ENCODE results near the gene CBX5.
A peak's percentile ranks its signal among the peaks of the same experiment; 100 is the strongest.
"Not testable (repeated sequence)": the region's sequence is repeated elsewhere in the genome, so short reads cannot be mapped to it uniquely, and the experiment has no call there.

The CBX5 gene

DNA sequence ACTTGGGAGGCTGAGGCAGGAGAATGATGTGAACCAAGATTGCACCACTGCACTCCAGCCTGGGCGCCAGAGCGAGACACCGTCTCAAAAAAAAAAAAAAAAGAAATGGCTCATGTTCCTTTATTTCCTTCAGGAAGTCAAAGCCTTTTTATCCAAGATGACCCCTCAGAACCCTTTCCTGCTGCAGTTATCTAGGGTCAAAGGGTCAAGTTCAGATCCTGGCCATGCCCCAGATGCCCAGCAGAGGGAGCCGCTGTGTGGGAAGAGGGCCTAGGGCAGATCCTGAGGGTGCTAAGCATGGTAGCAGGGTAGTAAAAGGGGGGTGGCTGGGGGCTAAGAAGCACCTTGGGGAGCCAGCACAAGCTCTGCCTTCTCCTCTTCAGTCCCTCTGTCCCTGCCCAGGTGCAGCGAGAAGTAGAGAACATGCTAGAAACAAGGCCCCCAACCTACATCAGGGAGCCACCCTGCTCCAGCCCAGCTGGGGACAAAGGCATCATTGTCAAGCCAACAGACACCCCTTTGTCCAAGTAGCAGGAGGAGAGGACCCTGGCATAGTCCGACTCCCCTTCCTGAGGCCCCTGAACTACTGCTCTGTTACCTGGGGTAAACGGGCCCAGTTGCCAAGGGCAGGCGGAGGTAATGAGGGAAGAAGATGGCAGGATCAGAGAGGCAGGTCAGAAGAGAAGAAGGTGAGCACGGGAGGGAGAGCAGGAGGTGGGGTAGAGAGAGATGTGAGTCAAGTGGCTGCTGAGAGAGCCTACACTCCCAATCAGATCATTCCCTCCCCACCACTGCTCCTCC, 14.4 kb upstream of the CBX5 start:
- peak; percentile 60 for DNase-seq

DNA sequence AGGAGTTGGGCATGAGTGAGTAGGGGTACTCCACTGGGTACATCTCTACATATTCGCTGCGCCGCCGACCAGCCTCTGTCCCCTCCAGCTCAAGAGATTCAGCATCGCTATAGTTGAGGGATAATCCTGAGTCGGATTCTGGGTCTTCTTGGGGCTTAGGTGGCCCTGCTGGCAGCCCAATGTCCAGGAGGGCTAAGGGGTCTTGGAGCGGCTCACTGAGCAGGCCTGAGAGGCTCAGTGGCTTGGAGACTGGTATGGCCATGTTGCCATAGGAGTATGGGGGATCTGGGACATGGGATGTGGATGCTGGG, 13.0 kb upstream of the CBX5 start:
- no peak for DNase-seq

DNA sequence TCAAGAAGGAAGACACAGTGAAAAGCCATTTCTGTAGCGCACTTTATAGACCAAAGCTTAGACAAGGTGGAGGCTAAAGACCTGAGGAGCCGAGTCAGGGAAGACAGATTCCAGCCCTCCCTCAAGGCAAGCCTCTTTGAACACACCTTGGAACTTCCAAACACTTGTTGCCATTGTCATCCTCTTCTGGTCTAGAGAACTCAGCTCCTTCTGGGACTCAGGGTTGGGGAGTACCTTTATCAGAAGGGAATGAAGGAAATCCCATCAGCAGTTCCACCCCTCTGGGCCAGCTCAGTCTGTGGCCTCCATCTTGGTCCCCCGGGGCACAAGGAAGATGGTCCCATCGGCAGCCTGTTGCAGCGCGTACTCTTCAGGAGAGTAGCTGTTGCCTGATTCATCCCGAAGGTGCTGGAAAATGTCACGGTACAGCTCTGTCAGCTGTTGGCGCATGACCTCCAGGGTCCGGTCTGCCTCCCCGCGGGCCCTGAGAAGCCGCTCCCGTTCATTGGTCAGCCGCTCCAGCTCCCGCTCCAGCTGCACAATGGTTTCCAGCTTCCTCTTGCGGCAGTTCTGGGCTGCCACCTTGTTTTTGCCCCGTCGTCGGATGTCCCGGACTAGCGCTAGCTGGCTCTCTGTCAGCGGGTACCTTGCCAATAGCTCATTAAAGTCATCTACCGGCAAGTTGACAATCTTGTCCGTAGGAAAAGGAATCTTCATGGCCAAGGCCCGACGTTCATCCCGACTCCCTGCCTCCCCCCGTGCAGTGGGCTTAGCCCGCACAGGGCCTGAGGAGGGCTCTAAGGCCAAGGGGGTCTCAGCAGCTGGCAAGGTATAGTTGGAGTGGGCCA, 12.4 kb upstream of the CBX5 start:
- no peak for DNase-seq

- no peak for DNase-seq
Measured at GRCh38 chr12:54287261-54288157, 7.6 kb upstream of the CBX5 start.

GRCh38 chr12:54286042-54287030, 6.4 kb upstream of the CBX5 start:
- DNase-seq, result no peak

DNA sequence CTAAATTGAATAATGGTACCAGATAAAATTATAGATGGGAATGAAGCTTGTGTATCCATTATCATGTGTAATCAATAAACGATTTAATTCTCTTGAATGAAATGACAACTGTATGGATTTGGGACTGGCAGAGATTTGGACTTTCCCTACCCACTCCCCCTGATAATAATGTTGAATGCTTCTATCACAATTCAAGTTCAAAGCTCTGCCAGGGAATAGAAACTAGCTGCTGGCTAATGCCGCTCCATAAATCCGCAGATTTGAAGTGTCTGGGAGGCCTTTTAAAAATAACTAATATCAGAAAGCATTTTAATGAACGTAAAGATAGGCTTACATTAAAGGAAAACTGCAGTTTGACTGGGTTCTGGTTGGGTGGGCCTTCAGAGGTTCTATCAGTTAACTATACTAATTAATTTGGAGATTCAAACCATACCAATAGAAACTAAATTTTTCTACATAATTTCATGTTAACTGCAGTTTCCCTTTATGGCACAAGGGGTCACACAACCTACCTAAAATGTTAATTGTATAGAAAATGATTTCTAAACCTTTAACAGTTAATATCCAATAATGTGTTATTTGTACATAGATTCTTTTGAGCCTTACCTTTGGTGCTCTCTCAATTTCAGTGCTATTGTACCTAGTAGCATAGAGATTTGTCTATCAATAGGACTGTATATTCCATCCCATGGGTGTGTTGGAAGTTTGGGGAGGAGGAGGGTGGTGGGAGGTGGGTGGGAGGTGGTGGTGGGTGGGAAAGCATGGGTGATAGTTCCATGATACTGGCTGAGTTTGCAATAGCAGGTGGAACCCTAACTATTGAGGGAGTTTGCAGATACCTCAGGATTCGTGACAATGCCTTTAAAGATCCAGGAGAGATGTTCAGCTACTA, 5.5 kb upstream of the CBX5 start:
- no peak for DNase-seq

DNA sequence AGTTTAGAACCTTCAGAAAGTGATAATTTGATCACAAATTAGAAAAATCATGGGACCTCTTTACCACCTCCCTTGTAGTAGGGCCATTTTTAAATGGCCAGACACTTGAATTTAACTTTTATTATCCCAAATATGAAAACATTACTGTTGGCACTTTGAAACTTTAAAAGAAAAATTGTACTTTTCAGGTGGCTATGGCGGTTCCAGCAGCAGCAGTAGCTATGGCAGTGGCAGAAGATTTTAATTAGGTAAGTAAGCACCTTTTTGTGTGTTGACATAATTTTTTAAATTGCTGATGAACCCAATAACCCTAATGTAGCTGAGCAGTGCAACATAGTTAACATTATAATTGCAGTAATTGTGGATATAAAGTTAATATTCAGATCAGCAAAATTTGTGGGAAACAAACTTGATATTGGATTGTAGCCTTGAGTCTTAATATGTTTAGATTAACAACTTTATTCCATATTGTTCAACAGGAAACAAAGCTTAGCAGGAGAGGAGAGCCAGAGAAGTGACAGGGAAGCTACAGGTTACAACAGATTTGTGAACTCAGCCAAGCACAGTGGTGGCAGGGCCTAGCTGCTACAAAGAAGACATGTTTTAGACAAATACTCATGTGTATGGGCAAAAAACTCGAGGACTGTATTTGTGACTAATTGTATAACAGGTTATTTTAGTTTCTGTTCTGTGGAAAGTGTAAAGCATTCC, 4.3 kb upstream of the CBX5 start:
- DNase-seq, result not testable (repeated sequence)

GRCh38 chr12:54282949-54283593, 3.1 kb upstream of the CBX5 start:
- no peak for DNase-seq

DNA sequence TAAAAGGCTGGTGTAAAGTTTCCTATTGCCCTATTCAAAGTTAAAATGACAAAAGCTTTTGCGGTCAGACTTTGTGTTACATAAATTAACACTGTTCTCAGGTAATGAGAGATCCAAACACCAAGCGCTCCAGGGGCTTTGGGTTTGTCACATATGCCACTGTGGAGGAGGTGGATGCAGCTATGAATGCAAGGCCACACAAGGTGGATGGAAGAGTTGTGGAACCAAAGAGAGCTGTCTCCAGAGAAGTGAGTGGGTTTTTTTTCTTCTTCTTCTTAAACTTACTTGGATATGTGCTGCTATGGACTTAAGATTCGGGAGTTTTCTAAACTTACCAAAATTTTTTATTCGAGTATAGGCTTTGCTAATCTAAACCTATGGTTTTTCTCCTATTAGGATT, 1.8 kb upstream of the CBX5 start:
- DNase-seq, result not testable (repeated sequence)

- not testable (repeated sequence) for DNase-seq
Measured at GRCh38 chr12:54281261-54281638, 1.3 kb upstream of the CBX5 start.

GRCh38 chr12:54280468-54281260, 742 bp upstream of the CBX5 start, which contains the start of gene HNRNPA1:
HNRNPA1 (plus strand) TSS chr12:54280726; CDS start chr12:54280808, 82 bp downstream.
- peak; percentile 100 for DNase-seq

GRCh38 chr12:54279227-54279631, 693 bp downstream of the CBX5 start:
- no peak for DNase-seq

- no peak for DNase-seq
Measured at GRCh38 chr12:54277823-54278276, 2.1 kb downstream of the CBX5 start.

DNA sequence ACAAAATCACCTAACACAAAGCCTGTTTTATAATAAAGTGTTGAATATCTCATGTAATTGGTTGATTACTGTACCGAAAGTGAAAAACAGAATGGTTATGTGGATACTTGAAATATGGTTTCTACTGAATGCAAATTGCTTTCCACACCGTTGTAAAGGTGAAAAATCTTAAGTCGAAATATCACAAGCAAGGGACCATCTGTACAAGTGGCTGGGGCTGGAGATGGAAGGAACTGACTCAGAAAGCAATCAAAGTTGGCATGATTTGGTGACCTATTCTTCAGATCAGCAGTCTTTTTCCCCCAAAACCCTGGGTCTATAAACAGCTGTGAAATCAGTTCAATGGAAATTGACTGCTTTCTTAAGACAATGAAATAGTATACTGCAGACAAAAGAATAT, 3.6 kb downstream of the CBX5 start:
- no peak for DNase-seq

DNA sequence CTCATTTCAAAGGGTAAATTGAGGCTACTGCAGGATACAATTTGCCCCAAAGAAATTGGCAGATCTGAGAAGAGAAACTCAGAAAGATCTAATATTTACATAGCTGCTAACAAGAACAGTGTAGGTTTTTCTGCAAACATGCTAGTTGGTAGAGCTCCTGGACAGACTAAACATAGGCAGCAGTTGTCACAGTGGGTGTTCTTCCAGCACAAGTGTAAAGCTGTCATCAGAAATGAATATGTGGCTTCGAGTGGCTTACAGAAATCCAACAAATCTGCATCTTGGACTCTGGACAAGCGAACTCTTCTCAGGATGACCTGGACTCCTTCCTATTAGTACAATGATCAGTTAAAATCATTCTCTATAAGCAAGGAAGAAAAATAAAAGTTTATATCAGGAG, 5.9 kb downstream of the CBX5 start:
- no peak for DNase-seq

DNA sequence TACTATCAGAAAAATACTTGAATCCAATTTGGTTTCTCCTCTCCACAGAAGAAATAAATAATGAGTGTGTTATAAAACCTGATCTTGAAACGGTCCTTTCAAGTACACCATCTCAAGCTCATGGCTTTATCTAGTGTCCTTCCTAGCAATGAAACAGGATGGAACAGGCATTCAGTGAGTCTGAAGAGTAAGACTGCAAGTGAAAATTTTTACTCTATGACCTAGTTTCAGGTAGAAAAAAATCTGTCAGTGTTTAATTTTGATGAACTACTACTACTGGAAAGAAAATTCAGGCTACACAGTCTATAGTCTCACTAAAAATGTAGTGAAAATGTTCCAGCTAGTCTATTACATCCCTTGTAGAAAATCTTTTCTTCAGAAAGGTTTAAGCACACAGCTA, 7.7 kb downstream of the CBX5 start:
- DNase-seq, result no peak

DNA sequence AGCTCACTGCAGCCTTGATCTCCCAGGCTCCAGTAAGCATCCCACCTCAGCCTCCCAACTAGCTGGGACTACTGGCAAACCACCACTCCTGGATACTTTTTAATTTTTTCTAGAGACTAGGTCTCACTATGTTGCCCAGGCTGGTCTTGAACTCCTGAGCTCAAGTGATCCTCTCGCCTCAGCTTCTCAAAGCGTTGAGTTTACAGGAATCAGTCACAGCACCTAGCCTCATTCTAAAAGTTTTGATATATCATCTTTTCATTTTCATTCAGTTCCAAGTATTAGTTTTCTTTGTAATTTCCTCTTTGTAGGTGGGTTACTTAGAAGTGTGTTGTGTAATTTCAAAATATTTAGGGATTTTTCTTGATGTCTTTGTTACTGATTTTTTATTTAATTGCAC, 9.6 kb downstream of the CBX5 start:
- no peak for DNase-seq

GRCh38 chr12:54266852-54267251, 13.1 kb downstream of the CBX5 start:
- DNase-seq, result no peak

DNA sequence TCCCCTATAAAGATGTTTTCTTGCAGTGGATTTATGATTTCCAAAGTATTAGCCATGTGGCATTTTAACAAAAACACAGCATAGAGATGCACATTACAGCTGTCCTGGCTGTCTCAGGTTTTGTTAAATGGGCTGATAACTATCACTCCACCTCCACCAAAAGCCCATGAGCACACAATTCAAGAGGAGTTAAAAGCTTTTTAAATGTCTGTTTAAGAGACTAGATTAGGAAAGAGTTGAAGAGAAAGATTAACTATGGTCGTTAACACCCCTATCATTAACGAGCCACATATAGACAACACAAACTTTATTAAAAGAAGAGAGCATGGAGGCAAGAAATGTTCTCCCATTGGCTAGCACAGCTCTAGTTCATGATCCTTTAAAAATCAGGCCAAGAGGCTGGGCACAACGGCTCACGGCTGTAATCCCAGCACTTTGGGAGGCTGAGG, 14.5 kb downstream of the CBX5 start:
- no peak for DNase-seq

All from NCI-H2029 (cell line).